Hematopoietic multipotent progenitor cell (in vitro differentiated cells): ENCODE data around the gene TINAG. TPM values are rescaled to one million over a fixed set of nuclear protein-coding genes. Genes with fewer than 3 reads are reported as not detected.

Experiments
- DNase-seq, 3 donors: peaks; one replicate each; pipeline ENCODE4 v3.0.0-alpha.2; 2011 to 2015; ENCODE audit warnings: low read depth in 2 of 3, low spot score in 2 of 3
- total RNA-seq: library from RNA; depleted of rRNA; stranded (reverse); fragments of >200 nt; gene quantifications from one replicate; pipeline ENCODE4 v1.2.3, GENCODE V29; 2012

TINAG gene
- total RNA-seq, 1 donor: not detected

DNA sequence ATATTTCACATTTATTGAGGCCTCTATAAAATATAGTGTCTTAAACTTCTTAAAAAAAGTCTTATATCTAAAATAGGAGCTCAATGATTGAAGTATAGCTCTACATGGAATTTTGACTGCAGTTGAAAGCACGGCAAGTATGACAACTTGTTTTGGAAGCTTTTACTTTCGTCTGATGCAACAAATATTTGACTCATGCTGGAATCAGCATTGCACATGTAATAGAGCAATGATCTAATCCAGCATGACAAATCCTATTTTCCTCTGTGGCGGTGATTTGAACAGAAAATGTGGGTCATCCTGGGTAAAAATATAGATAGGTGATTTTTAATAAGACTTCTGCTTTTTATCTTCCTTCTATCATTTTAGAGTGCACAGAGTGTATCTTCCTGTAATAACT, 111.6 kb downstream of the TINAG start:
- DNase-seq: no peak

GRCh38 chr6:54426995-54427394, 118.8 kb downstream of the TINAG start:
- no peak for DNase-seq

DNA sequence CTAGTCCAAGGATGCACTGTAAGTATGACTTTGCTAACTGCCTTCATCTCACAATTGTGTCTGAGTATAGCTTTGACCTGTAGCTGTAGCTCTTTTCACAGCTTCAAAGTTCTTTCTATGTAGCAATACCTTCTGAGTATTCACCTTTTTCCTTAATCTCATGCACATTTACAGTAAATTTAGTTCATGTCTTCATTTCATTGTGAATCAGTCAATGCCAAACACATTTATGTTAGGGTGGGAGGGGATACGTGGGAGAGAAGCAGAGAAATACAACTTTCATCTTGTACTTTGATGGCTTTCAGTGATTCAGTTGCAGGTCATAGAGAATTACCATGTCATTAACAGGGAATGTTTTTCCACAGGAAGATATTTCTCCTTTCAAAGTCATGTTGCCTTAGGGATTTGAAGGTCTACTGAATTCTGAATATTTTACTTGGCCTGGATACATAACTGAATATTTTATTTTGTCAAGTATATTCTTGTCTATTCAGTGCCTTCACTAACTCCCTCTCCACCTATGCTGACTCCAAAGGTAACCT, 119.2 kb downstream of the TINAG start:
- DNase-seq: no peak

- no peak for DNase-seq
Measured at GRCh38 chr6:54428431-54428830, 120.2 kb downstream of the TINAG start.

DNA sequence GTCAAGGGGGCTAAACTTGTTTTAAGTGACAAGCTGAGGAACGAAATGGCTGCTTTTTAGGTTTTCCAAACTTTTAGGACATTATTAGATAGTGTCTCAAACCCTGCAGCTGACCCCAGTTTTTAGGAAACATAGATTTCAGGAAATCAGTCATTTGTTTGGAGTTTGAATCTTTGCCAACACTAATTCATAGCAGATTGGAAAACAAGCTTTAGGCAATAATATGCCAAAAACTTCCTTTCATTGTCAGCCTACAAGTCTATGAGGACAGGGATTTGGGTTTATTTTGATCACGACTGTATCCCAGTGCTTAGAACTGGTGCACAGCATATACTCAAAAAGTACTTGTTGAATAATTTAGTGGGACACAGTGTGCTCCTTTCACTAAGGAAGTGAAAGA, 123.2 kb downstream of the TINAG start:
- no peak for DNase-seq

Other genes with a start within 250 kb of the TINAG start
- gene MLIP, start 197.0 kb upstream of the TINAG start, total RNA-seq: not detected